ENCODE results near the gene GIT2. TPM values are rescaled to one million over a fixed set of nuclear protein-coding genes. Genes with fewer than 3 reads are reported as not detected.

Gene GIT2
- total RNA-seq, 1 donor from 2014 or later, result 30.4 TPM

DNA sequence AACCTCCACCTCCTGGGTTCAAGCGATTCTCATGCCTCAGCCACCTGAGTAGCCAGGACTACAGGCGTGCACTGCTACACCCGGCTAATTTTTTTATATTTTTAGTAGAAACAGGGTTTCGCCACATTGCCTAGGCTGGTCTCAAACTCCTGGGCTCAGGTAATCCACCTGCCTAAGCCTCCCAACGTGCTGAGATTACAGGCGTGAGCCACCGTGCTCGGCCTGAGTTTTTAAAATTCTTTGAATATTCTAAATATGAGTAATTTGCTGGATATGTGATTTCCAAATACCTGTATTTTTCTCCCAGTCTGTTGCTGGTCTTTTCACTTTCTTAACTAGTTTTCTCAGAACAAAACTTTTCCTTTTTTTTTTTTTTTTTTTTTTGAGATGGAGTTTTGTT, 27.4 kb downstream of the GIT2 start:
- DNase-seq, result no peak

DNA sequence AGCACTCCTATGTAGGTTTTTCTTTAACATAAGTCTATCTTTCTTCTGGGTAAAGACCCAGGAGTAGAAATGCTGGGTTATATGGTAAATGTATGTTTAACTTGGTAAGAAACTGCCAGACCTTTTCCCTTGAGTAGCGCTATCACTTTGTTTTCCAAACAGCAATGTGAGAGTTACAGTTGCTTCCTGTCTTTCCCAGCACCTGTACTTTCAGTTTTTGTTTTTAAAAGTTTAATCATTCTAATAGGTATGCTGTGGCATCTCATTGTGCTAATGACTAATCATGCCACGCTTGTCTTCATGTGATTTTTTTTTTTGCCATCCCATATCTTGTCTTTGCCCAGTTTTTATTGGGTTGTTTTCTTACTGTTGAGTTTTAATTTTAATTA, 28.1 kb downstream of the GIT2 start:
- DNase-seq, result no peak

DNA sequence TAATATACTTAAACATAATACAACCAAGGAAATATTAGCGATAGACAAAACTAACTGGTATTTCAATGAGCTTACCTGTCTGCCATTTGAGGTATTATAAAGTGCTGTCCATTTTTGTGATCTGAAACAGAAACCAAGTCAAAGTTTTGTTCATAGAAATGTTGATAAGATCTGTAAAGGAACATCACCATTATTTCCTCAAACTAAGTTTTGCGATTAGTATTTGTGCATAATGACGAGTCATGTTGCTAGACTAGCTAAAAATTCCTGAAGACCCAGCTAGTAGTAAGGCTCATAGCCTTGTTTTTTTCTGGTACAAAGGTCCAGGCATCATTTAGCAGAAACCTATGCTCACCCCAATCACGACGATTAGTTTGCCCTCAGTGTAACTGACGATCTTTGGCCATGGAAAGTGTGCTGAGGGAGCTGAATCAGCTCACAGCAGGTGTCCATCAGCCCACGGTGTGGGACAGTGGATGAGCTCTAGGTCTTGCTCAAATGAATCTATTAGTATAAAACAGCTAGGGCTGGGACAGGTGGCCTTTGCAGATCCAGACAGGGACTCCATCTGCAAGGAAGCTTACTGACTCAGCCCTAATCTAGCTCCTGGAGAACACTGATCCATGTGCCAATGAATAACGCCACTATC, 28.7 kb downstream of the GIT2 start:
- DNase-seq, result no peak

DNA sequence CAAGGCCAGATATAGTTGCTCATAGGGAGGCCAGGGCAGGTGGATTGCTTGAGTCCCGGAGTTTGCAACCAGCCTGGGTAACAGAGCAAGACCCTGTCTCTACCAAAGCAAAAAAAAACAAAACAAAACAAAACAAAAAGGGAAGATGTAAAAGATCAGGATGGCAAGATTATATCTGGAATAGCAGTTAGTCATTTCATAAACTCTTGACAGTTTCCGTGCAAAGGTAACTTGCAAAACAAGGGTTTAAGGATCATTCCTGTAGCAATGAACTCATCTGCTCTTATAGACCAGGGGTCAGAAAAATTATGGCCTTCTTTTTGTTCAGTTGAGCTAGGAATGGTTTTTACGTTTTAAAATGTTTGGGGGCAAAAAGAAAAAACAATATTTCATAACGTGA, 29.6 kb downstream of the GIT2 start:
- DNase-seq, result no peak

DNA sequence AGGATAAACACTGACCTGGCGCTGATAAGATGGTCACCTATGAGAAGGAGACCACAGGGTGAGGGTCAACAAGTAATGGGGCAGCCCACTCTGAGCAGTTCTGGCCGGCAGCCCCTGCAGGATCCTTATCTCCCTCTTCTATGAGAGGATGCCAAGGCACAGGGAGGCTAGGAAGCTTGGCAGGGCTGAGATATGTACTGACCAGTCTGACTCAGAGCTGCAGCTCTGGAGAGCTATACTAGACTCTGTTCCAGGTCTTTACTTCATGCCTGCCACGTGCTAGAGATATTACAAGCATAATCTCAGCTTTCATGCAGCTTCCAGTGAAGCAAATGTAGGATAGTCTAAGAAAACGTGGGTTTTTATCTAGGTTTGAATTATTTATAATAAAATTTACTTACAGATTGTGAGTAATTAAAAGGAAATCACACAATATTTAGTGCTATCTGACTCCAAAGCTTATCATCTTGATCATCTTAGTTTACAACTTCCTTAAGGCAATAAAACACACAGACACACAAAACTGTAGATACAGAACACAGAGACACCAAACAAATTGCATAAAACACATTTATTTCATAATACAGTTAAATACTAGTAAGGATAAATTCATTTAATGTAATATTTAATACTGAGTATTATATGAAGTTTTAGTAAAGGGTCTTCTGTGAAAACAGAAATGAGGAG, 32.3 kb downstream of the GIT2 start:
- DNase-seq, result no peak

DNA sequence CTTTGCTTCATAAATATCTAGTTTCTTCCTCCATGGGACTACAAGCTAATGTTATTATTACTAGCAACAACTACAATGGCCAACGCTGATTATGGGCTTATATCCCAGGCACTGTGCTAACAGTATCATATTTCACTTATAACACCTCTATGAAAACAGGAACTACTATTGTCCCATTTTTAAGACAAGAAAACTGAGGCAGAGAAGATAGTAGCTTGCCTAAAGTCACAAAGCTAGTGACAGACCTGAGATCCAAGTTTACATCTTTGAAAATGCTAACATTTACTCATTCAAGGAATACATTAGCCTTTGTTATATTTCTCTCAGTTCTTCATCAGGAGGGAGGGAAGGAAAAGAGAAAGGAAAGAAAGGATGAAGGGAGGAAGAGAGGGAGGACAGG, 32.8 kb downstream of the GIT2 start:
- DNase-seq, result no peak

DNA sequence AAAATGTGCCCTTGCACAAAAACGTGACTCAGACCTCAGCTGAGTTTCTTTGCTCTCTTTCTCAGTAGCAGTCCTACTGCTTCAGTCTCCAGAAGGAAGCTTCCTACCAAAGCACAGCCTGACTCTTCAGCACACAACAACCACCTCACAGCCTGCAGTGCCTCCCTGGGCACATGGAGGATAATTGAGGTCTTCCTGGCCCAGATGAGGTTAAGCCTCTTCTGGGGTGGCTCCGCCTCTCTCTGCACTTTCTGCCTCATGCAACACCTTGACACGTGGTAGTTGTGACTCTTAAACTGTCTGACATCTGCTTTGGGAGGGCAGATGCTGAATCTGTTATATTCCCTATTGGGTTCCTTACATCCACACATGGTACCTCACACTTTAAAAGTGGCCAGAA, 33.8 kb downstream of the GIT2 start:
- no peak for DNase-seq

DNA sequence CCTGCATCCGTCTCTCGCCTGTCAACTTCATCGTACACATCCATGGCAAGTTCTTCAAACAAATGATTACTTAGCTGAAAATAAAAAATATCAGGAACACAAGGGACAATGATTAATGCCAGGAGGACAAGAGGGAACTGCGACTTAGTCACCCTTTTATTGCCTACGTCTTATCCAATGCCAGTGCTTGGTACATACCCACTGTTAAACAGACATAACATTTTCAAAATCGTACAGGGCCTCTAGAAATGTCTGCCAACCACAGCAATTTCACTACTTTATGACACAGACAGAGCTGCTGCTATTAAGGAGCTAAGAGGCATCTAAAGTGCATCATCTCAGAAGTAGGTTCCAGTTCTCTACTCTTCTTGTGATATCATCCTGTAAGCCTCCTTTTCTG, 34.6 kb downstream of the GIT2 start:
- DNase-seq, result no peak

DNA sequence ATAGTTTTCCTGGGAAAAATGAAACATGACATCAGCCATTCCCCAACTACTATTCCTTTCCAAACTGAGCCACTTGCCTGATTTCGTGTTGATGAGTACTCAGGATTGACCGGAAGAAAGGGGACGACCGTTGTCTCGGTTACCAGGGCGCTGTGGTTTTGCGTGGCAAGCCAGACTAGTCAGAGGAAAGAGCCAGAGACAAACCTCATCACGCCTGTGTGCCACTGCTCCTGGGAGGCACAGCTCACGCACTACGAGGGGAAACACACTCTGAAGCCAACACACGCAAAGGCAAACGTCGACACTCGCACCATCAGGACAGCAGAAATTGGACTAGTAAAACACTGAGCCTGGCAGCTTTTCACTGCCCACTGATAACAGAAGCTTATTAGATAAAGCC, 35.0 kb downstream of the GIT2 start:
- DNase-seq, result no peak

DNA sequence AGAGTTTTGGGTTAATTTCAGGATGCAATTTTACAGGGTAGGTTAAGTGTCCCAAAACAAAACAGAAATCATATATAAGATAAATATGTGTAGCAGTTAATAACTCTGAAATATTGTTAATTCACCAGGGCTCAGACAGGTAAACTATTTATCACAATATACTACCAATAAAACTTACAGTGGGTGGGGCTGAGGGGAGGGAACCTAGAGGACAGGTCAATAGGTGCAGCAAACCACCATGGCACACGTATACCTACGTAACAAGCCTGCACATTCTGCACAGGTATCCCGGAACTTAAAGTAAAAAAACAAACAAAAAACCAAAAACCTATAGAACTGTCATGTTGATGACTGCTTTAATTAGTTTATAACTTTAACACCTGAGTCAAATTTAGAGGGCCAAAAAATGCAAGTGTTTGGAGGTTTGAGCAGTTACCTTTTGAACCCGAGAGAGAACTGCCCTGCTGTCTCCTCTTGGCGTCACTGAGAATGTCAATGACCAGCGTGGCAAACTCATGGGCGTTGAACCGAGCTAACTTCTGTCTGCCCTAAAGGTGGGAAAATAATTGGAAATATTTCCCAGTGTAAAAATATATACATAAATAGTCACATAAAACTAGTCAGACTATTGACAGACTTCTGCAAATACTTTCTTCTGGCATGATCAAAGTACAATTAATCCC, 36.6 kb downstream of the GIT2 start:
- DNase-seq, result no peak

DNA sequence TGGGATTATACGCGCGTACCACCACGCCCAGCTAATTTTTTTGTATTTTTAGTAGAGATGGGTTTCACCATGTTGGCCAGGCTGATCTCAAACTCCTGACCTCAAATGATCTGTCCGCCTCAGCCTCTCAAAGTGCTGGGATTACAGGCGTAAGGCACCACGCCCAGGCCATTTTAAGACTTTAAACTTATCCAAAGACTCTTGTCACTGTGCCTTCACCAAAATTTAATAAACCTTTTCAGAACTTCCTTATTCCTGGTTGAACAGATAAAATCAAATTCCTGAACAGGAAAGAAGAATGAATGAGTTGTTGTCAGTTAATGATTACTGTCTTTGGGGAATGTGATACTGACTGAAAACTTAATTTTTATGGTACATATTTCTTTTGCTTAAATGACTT, 37.8 kb downstream of the GIT2 start:
- DNase-seq, result no peak

DNA sequence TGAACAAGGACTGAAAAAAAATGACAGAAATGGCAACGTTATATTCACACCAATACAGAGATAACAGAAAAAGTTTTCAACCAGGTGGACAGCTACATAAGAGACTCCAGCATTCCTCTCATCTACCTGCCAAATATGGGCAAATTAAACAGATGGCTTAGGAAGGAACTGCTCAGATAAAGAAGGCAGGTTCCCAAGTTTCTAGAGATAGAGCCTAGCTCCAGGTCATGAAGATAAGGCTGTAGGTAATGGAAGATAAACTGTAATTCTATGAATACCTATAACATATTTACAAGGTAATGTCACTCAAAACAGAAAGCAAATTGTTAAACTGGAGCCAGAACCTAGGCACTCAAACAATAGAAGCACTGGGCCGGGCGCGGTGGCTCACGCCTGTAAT, 42.5 kb downstream of the GIT2 start:
- no peak for DNase-seq

DNA sequence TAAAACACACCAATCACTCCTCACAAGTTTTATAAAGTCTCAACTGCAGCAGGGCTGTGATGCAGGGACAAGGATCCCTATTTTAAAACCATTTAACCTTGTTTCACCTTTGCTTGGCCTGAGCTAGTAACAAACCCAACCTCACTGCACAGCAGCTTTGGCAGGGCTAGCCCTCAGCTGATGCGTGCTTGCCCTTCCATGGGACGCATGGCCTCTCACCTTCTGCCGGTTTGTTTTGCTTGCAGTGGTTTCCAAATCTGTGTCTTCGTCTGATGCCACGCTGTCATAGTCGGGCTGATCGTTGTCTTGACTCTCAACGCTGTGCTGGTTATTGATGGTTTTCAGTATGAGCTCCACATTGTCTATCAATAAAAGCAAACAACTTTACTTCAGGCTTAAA, 43.3 kb downstream of the GIT2 start:
- DNase-seq, result no peak

DNA sequence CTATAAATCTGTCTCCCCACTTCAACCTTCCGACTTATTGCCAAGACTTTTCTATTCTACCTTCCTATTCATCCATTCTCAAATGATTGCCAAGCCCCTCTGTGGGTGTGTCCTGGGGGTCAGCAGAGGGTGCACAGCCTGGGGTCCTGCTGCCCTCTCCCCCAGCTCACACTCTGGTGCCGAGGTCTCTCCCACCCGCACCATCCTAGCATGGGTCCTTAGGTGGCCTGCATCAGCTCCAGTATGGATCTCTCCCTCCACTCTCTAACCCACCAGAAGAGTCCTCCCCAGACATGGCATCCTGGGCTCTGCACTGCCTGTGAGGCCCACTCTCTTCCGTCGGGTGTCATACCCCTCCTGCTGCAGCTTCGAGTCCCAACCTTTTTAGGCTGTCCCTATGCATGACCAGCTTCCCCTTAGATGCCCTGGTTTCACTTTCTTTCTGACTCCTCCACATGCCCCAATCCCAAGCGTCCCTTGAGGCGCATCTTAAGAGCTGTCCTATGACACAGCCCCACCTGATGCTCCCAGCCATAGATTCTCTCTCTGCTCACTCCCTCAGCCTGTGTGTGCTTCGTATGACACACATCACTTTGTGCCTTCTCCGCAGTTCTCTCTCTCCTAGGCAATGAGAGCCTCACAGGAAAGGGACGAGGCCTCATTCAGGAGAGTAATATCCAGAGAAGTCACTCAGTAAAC, 43.9 kb downstream of the GIT2 start:
- DNase-seq, result no peak

DNA sequence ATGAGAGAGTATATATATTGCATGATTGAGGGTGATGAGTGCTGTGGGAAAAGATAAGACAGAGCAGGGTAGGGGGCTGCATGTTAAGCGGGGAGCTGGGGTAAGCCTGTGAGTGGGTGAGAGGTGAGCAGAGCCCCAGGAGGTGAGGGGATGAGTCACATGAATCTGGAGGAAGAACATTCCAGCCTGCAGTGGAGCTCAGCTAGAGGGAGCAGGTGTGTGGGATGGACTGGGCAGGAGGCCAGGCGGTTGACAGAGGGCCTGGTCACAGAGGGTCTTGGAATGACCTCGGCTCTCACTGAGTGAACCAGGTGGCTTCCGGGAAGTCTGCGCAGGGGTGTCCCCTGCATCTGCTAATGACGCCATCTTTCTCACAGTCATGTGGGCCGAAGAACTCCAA, 44.4 kb downstream of the GIT2 start:
- no peak for DNase-seq

DNA sequence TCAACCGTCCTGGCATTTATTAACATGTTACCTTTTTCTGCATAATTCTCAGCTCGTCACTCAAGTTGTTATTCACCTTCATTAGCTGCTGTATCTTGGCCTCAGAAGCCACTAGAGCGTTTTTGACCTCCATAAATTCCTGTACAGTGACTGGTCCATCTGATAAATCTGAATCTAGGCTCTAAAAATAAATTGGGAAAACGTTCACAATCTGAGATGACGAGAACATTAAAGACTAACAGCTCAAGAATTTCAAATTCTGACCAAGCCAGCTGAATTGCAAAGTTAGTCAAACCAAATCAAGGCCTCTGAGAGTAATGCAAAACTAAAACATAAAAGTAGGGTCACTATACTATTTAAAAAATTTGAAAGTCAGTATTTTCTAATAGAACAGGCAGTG, 45.0 kb downstream of the GIT2 start:
- DNase-seq, result no peak

DNA sequence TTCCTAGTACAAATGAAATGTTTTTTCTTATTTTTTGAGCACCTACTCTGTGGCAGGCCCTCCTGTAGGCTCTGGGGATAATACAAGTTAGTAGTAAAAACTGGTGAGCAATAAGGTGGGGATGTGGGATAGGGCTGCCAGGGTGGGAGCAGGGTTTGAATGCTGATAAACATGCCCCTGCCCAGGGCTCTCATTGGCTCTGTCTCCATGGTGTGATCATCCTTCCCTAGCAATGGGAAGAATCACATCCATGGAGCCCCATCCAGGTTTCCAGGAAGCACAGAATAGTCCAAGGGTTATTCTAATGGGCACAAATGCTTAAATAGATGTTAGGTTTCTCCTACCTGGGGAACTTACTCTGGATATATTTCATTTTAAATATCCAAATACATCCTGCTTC, 45.5 kb downstream of the GIT2 start:
- DNase-seq, result no peak

DNA sequence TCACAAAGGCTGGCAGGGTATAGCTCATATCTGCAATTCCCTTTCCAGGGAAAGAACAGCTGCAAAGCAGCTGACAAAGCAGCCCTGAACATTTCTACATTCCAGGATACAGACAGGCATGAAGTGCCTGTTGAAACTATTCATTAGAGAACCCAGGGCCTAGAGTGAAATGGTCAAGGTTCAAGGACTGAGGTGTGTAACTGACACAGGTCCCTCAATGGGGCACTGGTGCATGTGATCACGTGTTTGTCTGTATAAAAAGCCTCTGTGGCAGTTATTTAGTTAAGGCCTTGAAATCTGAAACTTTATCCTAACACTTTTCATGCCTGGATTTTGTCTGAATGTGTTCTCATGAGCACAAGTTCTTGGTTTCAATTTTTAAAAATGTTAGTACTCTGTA, 47.1 kb downstream of the GIT2 start:
- DNase-seq, result peak; percentile 81

DNA sequence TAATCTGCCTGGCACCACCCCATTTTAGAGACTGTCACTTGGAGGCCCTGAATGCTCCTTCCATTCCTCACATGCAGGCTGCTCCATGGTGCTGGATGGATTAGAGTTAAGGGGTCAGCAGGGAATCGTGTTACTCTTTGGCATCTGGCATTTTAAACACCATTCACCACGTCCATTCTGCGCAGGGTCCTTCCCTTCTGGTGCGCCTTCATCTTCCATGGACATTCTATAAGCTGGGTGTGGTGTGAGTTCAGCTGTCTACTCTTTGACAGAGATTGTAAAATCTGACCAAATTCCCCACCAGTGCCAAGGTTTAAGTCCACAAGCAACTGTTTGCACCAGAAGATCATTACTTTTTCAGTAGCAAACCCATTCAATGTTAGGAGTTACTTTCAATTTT, 47.8 kb downstream of the GIT2 start:
- peak; percentile 31 for DNase-seq

DNA sequence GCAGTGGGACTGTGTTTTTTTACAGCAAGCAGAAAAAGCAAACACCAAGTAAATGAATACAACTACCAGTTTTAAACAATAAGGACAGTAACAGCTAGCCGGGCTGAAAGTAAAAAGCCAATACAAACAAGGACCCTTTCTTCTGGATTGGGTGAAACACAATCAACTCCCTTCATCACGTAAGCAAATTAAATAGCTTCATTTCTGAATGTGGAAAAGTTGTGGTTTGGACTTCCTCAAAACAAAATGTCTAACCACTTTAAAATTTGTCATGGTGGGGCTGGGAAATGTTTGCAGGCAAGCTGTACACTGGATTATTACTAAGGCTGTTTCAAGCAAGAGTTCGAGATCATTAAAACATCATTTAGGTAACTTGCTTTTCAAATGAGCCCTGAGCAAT, 48.6 kb downstream of the GIT2 start:
- DNase-seq, result peak; percentile 39

DNA sequence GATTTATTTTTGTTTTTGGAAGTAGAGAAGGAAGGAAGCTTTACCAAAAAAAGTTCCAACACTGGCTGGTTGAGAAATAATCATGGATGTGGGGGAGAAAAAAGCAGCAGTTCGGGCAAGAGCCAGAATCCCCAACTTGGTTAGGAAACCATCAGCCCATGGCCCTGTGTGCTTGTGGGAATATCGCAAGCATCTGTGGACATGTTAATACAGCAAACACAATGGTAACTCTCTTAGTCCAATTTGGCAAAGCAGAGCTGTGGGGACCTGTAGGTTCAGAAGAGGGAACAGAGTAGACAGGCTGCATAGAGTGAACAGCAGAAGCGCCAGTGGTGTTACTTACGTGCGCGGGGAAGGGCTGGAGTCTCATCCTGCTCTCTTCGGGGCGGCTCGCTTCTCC, 49.3 kb downstream of the GIT2 start:
- no peak for DNase-seq

DNA sequence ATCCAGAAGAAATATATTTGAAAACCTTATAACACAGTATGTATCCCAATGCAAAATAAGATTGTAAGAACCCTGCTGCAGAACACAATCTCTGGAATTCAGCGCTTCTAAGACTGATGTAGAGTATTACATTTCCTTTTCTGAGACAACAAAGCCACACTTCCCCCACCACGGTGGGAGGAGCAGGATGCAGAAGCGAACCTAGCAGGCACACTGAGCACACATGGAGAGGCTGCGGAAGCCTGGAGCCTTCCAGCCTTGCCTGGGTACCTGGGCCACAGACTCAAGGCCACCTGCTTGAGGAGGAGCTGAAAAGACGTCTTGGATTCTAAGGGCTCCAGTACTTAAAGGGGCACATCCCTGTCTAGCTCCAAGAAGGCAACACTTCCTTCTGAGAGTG, 49.7 kb downstream of the GIT2 start:
- no peak for DNase-seq
